ENCODE data around the gene FGD3. TPM values are rescaled to one million over a fixed set of nuclear protein-coding genes. Genes with fewer than 3 reads are reported as not detected.

Gene FGD3
- total and polyA plus RNA-seq, 3 donors from 2014 or later, result 12.8 to 14.3 (median 14.0) TPM

GRCh38 chr9:93083592-93084470 lies 136.5 kb downstream of the FGD3 start:
- H3K4me3 ChIP-seq, result no peak overlapping the region
- no peaks in the 10 kb centered on the region for H3K4me1 ChIP-seq
- H3K27me3 ChIP-seq, result no peaks in the 10 kb centered on the region
- no peaks in the 10 kb centered on the region for H3K36me3 ChIP-seq (ENCODE audit: low read depth, missing control alignments)
- H3K9me3 ChIP-seq, result no peaks in the 10 kb centered on the region
- H3K27ac ChIP-seq, result no peak overlapping the region
- DNase-seq, result peak; percentile 1
- WGBS, 2 donors, result 83% methylated on average over 5 to 8 of the region's 8 CpGs
- intact Hi-C loops (cut with DNase I; ENCODE audit: low total_unique reads), result no loop called here
- TF ChIP-seq, protein P1, sequence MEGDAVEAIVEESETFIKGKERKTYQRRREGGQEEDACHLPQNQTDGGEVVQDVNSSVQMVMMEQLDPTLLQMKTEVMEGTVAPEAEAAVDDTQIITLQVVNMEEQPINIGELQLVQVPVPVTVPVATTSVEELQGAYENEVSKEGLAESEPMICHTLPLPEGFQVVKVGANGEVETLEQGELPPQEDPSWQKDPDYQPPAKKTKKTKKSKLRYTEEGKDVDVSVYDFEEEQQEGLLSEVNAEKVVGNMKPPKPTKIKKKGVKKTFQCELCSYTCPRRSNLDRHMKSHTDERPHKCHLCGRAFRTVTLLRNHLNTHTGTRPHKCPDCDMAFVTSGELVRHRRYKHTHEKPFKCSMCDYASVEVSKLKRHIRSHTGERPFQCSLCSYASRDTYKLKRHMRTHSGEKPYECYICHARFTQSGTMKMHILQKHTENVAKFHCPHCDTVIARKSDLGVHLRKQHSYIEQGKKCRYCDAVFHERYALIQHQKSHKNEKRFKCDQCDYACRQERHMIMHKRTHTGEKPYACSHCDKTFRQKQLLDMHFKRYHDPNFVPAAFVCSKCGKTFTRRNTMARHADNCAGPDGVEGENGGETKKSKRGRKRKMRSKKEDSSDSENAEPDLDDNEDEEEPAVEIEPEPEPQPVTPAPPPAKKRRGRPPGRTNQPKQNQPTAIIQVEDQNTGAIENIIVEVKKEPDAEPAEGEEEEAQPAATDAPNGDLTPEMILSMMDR (IDR thresholded peaks at IDR 0.05), result no peak
- no peak for TF ChIP-seq POLR2A (IDR thresholded peaks at IDR 0.05)

DNA sequence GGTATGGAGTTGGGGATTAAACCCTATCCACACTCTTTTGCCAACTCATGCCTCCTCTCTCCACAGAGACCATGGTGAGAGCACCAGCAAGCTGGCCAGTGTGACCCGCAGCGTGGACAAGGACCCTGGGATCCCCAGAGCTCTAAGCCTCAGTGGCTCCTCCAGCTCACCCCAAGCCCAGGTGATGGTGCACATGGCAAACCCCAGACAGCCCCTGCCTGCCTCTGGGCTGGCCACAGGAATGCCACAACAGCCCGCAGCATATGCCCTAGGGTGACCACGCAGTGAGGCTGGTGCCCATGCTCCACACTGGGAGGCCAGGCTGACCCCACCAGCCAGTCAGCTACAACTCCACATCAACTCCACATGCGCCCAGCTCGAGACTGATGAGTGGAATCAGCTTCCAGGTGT lies 137.2 kb downstream of the FGD3 start:
- H3K27me3 ChIP-seq, result no peaks in the 10 kb centered on the region
- no peaks in the 10 kb centered on the region for H3K4me1 ChIP-seq
- intact Hi-C loops (cut with DNase I; ENCODE audit: low total_unique reads), result no loop called here
- H3K9me3 ChIP-seq, result no peaks in the 10 kb centered on the region
- H3K36me3 ChIP-seq (ENCODE audit: low read depth, missing control alignments), result no peaks in the 10 kb centered on the region
- 94 to 97% methylated on average over 6 of the region's 6 CpGs for WGBS, 2 donors
- no peak for TF ChIP-seq POLR2A (IDR thresholded peaks at IDR 0.05)
- TF ChIP-seq, protein P1 (IDR thresholded peaks at IDR 0.05), result no peak
- peak; percentile 13 for DNase-seq
- H3K4me3 ChIP-seq, result no peak overlapping the region
- no peak overlapping the region for H3K27ac ChIP-seq

DNA sequence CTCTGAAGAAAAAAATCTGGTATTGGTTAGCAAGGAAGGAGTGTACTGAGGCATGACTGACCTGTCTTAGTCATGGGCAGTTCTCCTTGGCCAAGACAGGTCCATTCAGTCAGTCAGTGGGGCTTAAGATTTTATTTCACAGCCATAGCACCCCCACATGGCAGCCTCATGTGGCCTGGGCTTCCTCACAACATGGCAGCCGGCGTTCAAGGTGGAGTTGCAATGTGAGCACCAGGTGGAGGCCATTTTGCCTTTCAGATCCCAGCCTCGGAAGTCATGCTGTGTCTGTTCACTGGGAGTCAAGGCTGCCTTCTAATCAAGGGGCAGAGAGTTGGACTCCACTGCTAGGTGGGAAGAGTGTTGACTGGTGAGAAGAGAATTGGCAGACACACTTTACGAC lies 138.4 kb downstream of the FGD3 start:
- Histone ChIP-seq H3K36me3 (ENCODE audit: low read depth, missing control alignments) (no peaks in the 10 kb centered on the region), H3K27me3 (no peaks in the 10 kb centered on the region), H3K4me3 (no peak overlapping the region), H3K4me1 (no peaks in the 10 kb centered on the region), H3K27ac (no peak overlapping the region), H3K9me3 (no peaks in the 10 kb centered on the region)
- DNase-seq, result peak; percentile 9
- no peak for TF ChIP-seq POLR2A (IDR thresholded peaks at IDR 0.05)
- TF ChIP-seq, protein P1 (IDR thresholded peaks at IDR 0.05), result no peak
- WGBS, 2 donors, result 93 to 100% methylated on average over 4 of the region's 4 CpGs
- intact Hi-C loops (cut with DNase I; ENCODE audit: low total_unique reads), result no loop called here

Other genes starting within 250 kb of the FGD3 start
- 10 to 100 TPM; 48.0 to 55.7 TPM for gene BICD2, start 182.7 kb upstream of the FGD3 start, total RNA-seq
- gene BICD2, start 182.7 kb upstream of the FGD3 start, polyA plus RNA-seq (ENCODE audit: insufficient read depth, low read depth, low replicate concordance), result 24.0 TPM
- gene ZNF484, start 69.5 kb upstream of the FGD3 start, total RNA-seq, result 10 to 100 TPM; 10.4 to 10.5 TPM
- gene ZNF484, start 69.5 kb upstream of the FGD3 start, polyA plus RNA-seq (ENCODE audit: insufficient read depth, low read depth, low replicate concordance), result 2.5 TPM
- 100 to 1,000 TPM; 282 to 537 TPM for gene SUSD3, start 111.2 kb downstream of the FGD3 start, total RNA-seq
- 172 TPM for gene SUSD3, start 111.2 kb downstream of the FGD3 start, polyA plus RNA-seq (ENCODE audit: insufficient read depth, low read depth, low replicate concordance)
- 100 to 1,000 TPM; 138 to 147 TPM for gene CARD19, start 148.7 kb downstream of the FGD3 start, total RNA-seq
- gene CARD19, start 148.7 kb downstream of the FGD3 start, polyA plus RNA-seq (ENCODE audit: insufficient read depth, low read depth, low replicate concordance), result 99.4 TPM
- gene NINJ1, start 186.7 kb downstream of the FGD3 start, total RNA-seq, result 100 to 1,000 TPM; 148 to 152 TPM
- gene NINJ1, start 186.7 kb downstream of the FGD3 start, polyA plus RNA-seq (ENCODE audit: insufficient read depth, low read depth, low replicate concordance), result 99.3 TPM
- 10 to 100 TPM; 50.5 to 91.1 TPM for gene WNK2, start 236.6 kb downstream of the FGD3 start, total RNA-seq
- 29.0 TPM for gene WNK2, start 236.6 kb downstream of the FGD3 start, polyA plus RNA-seq (ENCODE audit: insufficient read depth, low read depth, low replicate concordance)

Measured in testis (tissue), 3 donors.